T follicular helper cell (primary cell): Measurements from ENCODE around the gene VMO1.

Experiments
- DNase-seq: peaks from one replicate; pipeline ENCODE4 v3.0.0-alpha.2; 2020; ENCODE audit warnings: low read depth

Gene VMO1

DNA sequence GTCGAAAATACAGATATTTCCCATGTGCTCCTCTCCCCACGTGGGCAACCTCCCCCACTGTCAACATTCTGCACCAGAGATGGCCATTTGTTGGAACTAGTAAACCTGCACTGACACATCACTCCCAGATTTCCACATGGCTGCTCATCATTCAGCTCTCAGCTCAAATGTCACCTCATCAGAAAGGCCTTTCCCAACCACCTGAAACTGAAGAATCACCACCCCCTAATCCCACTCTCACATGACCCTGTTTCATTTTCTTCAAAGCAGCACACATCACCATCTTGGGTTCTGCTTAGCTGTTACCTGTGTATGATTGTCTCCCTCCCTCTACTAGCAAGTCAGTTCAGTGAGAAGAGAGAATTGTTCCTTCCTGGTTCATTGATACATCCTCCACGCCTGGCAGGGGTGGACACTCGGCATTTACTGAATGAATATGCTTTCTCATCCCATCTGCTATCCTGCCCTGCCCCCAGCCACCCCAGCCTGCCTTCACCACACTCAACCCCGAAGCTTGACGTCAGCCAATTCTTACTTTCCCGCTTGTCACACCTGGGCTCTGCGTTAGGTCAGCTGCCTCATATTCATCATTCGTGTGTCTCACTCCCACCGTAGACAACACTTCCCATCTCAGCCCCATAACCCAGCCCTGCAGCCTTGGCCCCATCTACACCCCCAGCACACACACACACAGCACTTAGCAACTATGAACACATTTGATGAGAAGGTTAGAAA, 14.5 kb upstream of the VMO1 start:
- DNase-seq, result no peak

DNA sequence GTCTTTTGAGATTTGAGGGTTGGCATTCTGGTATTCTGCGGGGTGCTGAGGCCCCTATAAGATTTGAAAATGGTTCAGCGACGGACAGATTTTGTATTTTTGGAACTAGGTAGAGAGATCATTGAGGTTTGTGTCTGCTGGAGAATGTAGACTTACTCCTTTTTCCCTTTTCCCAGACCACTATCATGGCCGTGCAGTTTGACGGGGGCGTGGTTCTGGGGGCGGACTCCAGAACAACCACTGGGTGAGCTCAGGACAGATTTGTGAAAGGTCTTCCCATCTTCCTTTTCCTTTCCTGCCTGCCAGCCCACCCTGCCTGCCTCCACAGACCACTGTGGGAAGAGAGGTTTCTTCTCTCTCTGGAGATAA, 10.4 kb upstream of the VMO1 start:
- DNase-seq, result no peak

DNA sequence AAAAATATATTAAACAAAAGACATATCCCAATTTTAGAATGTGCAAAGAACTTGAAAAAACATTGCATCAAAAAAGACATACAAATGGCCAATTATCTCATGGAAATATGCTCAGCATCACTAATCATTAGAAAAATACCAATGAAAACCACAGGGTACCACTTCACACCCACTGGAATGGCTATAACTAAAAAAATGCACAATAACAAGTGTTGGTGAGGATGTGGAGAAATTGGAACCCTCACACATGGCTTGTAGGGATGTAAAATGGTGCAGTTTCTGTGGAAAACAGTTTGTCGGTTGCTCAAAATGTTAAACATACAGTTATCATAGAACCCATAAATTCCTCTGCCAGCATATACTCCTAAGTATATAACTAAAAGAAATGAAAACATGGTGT, 9.0 kb upstream of the VMO1 start:
- DNase-seq, result no peak

DNA sequence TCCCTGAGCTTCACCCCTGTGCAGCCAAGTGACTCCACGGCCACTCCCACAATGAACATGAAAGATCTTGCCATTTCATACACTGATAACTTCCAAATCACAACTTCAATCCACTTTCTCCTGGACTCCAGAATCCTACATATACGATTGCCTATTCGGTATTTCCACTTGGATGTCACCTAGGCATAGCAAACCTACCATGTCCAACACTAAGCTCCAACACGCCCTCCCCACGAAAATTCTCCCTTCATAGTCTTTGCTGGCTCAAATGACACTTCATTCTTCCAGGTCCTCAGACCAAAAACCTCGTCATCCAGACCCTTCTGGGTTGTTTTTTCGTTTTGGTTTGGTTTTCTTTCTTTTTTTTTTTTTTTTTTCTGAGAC, 4.5 kb upstream of the VMO1 start:
- DNase-seq, result no peak

DNA sequence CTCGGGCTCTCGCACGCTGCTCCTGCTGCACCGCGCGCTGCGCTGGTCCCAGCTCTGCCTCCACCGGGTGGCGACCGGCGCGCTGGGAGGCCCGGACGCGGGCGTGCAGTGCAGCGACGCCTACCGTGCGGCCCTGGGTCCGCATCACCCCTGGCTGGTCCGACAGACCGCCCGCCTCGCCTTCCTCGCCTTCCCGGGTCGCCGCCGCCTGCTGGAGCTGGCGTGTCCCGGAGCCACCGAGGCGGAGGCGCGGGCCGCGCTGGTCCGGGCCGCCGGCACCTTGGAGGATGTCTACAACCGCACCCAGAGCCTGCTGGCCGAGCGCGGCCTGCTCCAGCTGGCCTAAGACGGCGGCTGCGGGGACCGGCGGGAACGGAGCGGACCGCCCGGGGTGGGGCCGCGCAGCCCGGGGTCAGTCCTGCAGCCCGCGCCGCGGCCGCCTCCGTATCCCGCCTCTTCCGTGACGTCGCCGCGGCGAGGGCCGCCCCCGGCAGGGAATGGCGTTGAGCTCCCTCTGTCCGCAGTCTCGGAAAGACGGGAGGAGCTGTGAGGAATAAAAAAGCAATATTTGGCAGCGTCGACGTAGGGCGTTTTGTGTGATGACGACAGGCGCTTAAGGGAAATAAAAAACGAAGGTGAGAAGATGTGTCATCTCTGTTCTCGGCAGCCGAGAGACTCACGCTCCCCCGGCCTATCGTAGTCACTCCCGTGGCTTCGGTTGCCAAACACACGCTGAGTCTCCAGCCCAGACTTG, 4.0 kb upstream of the VMO1 start:
- DNase-seq, result peak; percentile 62

DNA sequence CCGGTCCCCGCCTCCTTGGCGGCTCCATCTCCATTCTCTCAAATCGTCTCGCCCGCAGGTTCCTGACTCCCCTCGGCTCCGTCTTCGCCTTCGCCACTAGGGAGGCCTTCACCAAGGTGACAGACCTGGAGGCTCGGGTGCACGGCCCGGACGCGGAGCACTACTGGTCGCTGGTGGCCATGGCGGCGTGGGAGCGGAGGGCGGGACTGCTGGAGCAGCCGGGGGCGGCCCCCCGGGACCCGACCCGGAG, 3.5 kb upstream of the VMO1 start:
- no peak for DNase-seq

DNA sequence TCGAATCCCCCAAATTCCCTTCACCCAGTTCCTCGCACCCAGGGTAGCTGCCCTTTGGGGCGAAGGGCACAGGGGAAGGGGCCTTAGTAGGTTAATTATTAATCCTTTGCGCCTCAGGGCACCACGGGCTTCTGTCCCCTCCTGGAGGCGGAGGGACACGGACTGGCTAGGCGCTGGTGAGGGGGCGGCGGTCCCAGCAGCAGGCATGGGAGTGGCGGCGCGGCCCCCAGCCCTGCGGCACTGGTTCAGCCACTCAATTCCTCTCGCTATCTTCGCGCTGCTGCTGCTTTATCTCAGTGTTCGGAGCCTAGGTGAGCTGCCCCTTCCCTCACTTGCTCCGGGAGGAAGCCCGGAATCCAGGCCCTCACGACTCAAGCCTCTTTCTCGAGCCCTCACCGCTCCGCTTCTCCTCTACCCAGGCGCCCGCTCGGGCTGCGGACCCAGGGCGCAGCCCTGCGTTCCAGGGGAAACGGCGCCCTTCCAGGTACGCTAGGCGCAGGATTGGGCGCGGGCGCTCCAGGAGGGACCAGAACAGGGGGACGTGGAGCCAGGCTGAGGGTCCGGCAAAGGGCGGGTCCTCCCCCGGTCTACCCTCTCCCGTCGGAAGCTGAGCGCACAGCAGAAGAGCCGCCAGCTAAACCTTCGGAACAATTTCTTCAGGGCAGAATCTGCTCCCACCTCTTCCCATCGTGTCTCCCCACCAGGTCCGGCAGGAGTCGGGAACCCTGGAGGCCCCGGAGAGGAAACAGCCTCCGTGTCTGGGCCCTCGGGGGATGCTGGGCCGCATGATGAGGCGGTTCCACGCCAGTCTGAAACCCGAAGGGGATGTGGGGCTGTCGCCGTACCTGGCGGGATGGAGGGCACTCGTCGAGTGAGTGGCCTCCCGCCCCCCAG, 2.9 kb upstream of the VMO1 start, which contains the start of gene GLTPD2:
GLTPD2 (plus strand) TSS at position 158 of the 894 bp plus-strand sequence; CDS start at position 206, 48 bp downstream.
- DNase-seq, result no peak

DNA sequence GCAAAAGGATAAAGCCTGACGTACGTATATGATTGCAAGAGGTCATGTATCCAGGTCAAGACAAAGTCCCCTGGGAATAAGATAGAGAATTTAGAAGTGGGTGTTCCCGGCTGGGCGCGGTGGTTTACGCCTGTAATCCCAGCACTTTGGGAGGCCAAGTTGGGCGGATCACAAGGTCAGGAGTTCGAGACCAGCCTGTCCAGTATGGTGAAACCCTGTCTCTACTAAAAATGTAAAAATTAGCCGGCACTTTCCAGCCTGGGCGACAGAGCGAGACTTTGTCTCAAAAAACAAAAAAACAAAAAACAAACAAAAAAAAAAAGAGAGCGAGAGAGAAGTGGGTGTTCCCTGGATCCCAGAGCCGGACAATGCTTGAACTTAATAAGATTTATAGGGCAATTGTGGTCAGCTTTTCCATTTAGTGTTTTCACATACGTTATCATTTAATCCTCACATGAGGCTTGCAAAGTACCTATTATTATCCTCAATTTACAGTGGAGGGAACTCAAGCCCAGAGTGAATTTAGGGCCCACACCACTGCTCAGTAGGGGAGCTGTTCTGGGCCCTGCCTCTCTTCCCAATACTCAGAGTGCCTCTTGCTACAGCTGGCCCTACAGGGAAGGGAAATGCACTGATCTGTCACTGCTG, 2.1 kb upstream of the VMO1 start:
- DNase-seq, result no peak

DNA sequence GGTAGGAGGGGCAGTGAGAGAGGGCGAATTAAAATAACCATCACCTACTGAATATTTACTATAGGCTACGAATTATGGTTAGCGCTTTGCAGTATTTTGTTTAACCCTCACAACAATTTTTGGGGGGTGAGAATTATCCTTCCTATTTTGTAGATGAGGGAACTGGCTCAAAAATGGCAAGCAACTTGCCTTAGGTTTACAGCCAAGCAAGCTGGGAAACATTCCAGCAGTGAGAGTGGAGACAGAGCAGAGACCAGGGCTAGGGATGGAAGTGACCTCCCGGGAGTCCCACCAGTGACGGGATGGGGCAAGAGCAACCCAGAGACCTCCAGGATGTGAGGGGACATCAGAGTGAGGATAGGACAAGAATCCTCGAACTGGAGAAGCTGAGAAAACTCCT, 352 bp upstream of the VMO1 start:
- DNase-seq, result no peak

DNA sequence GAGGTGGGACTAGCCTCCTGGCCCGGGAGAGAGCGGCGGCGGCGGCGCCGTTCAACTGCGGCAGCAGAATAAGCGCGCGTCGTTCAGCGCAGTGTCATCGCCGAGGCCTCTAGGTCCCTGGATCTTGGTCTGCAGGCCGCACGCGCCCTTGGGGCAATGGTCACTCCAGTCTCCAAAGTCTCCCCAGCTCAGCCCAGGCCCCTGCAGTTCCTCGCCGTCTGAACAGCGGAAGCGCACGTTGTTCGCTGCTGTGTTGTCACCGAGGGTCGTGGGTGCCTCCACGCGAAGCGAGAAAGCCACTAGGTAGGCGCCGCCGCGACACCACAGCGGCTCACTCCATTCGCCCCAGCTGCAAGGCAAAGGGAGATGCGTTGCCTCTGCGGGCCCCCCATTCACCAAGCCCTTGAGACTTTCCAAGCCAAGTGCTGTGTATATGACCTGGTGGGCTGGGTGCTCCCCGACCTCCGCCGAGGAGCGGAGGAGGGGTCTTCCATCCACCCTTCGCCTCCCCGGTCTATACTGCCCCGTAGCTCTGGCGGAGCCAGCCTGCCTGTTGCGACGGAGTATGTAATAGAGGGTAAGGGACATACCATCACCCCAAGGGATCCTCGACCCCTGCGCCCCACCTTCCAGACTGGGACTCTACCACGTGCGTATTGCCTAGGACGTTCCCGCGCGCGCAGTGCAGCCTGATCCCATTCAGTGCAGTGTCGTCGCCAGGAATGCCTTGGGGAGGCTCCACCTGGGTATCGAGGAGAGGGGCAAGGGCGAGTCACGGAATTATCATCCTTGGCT, 656 bp downstream of the VMO1 start:
- DNase-seq, result no peak

DNA sequence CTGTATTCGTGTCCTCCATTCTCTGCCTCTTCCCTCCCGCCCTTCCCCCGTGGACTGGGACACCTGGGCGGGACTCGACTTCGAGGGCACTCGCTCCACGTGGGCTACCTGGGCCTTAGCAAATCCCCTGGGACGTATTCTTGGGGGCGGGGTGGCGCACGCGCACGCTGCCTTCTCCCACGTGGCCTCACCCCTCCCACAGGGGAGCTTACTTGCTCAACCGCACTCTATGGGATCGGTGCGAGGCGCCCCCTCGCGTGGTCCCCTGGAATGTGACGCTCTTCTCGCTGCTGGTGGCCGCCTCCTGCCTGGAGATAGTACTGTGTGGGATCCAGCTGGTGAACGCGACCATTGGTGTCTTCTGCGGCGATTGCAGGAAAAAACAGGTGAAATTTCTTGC, 3.5 kb downstream of the VMO1 start:
- no peak for DNase-seq

DNA sequence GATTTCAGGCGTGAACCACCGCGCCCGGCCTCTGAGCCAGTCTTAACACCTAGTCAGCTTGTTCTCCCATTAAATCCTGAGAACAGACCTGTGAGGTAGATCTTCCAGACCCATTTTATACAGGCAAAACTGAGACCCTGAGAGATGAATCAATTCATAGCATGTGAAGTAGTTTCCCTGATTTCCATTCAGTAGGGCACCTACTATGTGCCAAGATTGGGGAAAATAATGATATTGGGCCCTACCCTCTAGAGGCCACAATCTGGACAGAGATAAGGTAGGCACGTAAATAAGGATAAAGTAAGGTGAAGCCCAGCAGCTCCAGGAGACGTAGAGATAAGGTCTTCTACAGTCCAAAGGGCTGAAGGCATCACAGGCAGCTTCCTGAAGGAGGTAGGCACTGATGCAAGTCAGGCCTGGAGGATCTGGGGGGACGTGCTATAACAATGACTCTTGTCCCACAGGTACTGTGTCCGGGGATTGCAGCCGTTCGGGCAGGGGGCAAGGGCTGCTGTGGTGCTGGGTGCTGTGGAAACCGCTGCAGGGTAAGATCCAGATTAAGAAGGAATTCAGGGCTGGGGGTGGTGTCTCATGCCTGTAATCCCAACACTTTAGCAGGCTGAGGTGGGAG, 5.7 kb downstream of the VMO1 start:
- no peak for DNase-seq

DNA sequence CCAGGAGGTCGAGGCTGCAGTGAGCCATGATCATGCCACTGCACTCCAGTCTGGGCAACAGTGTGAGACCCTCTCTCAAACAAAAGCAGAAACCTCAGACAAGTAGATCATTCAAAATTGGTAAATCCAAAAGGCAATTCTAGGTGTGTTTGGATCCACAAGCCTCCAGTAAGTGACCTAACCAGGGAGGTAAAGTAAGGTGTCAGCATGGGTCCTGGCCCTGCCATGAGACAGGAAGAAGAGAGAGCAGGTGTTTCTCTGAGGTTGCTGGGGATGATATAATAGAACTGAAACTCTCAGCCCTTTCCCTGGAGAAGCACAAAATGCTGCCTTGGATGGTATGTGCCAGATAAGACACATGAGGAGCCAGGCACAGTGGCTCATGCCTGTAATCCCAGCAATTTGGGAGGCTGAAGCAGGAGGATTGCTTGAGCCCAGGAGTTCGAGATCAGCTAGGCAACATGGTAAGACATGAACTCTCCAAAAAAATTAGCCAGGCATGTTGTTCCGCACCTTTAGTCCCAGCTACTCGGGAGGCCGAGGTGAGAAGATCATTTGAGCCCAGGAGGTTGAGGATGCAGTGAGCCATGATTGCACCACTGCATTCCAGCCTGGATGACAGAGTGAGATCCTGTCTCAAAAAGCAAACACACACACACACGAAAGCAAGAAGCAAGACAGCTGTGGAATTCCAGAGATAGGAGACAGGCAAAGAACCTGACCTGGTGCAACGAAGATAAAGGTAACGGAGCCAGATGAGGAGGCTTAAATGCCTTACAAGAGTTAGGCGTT, 8.0 kb downstream of the VMO1 start:
- DNase-seq, result no peak

DNA sequence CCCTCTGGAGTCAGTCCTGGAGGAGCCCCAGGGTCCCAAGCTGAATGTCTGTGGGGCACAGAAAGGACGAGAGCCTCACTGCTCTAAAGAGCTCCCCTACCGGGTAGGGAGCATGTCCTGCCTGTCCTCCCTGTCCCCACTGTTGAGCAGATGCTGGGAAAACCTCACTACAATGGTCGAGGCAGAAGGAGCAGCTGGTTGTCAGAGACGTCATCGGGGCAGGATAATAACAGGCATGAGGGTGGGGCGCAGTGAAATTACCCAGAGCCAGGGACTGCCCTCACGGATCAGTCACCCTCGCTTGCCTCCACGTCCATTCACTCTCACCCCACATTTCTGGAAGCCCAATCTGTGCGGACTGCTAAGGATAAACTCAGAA, 13.9 kb downstream of the VMO1 start:
- no peak for DNase-seq

DNA sequence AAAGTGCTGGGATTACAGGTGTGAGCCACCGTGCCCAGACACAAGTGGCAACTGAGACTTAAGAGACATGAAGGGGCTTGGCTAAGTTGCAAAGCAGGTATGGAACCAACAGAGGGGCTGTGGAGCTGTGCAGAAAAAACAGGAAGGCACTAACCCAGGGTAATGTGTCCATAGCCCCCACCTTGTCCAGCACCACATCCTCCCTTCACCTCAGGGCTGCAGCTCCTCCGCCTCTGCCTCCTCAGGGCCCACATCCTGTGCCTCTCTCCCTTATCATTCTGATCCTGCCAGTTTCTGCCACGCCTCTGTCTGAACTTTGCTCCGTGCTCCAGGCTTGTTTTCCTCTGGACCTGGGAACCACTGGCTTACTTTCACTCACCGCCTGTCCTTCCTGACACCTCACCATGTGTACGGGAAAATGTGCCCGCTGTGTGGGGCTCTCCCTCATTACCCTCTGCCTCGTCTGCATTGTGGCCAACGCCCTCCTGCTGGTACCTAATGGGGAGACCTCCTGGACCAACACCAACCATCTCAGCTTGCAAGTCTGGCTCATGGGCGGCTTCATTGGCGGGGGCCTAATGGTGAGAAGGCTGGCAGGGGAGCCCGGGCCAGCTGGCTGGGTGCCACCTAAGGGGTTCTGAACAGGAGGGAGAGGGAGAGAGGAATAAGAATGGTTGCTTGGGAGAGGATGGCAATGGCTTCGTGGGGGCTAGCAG, 14.5 kb downstream of the VMO1 start, which contains the start of gene TM4SF5:
TM4SF5 (plus strand) TSS at position 368 of the 716 bp plus-strand sequence; CDS start at position 405, 37 bp downstream.
- no peak for DNase-seq

DNA sequence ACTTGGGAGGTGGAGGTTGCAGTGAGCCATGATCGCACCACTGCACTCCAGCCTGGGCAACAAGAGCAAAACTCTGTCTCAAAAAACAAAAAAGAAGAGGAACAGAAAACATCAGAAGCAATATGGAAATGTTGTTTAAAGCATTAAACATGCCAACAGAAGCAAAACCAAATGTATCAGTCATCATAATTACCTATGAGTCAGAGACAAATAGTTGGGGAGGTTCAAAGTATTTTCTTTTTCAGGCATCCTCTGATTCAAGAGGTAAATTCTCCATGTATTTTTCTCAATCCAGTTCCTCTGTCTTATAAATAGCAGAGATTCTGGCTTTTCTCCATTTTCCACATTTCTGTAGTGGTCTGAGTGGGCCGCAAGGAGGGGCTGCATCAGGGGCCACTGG, 16.5 kb downstream of the VMO1 start:
- no peak for DNase-seq

DNA sequence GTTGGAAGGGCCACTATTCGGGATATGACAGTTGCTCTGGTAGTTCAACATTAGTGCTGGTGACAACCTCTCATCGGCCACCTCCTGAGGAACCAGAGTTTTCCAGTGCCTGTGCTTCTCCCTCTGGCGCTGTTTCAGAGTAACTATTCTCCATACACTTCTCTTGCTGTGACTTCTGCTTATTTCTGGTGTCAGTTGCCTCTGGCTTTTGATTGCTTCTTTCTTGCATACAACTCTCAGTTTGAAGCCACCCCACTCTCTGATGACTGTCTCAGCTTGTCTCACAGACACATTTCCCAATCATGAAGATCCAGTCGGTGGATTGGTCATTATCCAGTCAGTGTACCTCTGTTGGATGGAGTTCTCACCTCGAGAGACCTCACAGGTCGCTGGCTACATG, 17.9 kb downstream of the VMO1 start:
- DNase-seq, result no peak

DNA sequence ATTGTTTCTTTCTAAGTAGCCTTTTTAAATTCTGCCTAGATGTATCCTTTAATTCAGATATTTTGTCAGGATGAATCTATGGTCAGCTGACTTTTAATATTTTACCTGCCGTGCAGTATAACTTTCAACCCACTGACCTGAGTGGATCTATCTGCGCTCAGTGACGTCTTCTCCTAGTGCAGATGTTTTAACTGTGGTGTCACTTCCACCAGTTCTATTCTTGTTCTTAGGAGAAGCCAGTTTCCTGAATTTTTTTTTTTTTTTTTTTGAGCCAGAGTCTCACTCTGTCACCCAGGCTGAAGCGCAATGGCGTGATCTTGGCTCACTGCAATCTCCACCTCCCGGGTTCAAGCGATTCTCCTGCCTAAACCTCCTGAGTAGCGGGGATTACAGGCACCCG, 19.4 kb downstream of the VMO1 start:
- DNase-seq, result no peak

DNA sequence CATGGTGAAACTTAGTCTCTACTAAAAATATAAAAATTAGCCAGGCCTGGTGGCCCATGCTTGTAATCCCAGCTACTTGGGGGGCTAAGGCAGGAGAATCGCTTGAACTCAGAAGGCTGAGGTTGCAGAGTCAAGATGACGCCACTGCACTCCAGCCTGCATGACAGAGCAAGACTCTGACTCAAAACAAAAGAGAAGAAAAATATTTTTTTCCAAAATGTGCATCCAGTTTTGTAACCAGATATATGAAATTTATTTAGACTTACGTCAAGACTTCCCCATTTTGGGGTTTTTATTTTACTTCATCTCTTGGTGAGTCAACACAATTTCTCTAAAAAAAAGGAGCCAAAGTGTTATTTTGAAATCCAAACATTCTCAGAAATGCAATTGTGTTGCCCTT, 20.0 kb downstream of the VMO1 start:
- DNase-seq, result no peak

DNA sequence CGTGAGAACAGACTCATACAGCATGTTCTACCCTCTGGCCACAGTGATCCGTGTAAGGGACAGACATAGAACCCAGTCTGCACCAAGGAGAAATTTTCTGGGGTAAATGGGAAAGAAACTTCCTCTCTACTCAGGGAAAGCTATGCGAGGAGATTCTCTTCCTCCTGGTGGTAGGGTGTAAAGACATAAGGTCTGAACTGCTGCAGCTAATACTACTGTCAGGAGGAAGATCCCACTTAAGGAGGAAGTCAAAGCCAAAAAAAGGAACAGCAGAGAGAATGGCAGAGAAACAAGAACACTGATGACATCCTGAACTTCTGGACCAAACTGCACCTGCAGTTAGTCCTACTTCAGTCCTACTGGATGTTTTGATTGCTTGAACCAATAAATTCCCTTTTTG, 21.6 kb downstream of the VMO1 start:
- no peak for DNase-seq
